Cerebellar nuclear complex (tissue), 1 donor: ENCODE results near the gene PDCD1.
"Not testable (repeated sequence)": the region's sequence is repeated elsewhere in the genome, so short reads cannot be mapped to it uniquely, and the experiment has no call there.

Source experiments
- DNase-seq, 2 experiments: peaks; one replicate each; lab custom pipeline; 2025; lab: John Stamatoyannopoulos, UW

The PDCD1 gene

DNA sequence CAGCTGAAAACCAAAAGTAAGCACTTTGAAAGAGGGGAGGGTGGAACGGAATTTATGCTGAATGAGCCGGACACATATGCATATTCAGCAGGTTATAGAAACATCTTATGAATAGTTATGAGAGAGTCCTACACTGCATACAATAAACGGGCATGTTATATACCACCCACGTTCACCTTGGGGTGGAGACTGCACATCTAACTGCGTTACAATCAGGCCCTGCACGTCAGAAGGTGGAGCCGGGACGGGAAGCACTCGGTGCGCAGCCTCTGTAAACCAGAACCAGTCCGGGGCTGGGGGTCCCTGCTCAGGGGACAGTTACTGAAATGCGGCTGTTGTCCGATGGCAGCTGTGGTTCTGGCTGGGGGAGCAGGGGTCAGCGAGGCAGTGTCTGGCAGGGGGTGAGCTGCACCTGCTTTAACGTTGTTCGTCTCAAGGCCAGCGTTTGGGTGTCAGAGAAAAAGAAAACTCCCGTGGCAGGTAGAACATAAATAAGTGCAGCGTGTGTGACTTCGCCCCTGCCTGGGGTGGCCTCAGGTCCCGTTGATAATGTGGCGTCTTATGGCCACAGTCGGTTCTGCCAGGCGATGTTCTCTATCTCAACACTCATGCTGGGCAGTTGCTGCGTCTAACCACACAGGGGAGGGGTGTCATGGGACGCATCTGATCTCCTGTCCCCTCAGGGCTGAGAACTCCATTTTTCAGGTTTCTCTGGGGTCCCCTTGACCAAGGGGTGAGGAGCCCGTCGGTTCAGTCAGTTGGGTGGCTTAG is 24.8 kb downstream of the PDCD1 start:
- not testable (repeated sequence) for DNase-seq

DNA sequence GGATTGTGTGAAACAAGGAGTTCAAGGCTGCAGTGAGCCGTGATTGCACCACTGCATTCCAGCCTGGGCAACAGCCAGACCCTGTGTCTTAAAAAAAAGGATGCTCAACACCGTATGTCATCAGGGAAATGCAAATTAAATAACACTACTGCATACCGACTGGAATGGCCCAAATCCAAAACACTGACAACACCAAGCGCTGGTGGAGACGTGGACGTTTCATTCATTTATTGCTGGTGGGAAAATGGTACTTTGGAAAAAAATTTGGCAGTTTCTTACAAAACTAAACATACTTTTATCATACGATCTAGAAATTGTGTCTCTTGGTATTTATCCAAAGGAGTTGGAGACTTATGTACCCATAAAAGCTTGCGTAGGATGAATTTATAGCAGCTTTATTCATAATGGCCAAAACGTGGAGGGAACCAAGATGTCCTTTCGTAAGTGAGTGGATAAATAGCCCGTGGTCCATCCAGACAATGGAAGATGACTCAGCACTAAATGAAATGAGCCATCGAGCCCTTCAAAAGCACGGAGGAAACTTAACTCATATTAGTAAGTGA is 25.5 kb downstream of the PDCD1 start:
- DNase-seq: no peak

GRCh38 chr2:241827394-241827793 is 31.3 kb downstream of the PDCD1 start:
- DNase-seq: no peak

DNA sequence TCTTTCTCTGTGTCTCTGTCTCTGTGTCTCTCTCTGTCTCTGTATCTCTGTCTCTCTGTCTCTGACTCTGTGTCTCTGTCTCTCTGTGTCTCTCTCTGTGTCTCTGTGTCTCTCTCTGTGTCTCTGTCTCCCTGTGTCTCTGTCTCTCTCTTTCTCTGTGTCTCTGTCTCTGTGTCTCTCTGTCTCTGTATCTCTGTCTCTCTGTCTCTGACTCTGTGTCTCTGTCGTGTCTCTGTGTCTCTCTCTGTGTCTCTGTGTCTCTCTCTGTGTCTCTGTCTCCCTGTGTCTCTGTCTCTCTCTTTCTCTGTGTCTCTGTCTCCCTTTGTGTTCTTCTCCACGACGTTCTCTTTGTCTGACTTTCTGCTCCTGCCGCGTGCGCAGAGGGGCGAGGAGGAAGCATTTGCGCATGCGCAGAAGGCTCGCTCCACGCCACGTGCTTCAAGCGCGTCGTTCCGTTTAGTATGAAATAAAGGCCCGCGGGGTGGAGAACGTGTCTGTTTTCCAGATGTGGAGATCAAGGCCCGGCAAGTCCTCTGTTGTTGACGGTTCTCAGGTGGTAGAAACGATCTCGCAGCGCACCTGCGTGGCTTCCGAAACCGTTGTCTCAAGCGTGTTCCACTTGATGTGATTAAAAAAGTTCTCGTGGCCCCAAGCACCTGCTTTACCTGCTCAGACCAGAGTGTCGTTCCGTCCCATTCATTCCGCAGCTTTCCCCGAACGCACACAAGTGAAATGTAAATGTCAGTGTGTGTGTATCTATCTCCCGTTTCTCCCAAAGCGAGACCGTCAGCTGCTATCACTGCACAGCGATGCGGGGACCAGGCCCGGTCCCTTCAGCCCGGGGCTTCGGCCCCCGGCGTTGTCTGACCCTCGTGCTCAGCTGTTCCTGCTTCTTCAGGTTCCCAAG is 34.9 kb downstream of the PDCD1 start:
- DNase-seq: not testable (repeated sequence)

DNA sequence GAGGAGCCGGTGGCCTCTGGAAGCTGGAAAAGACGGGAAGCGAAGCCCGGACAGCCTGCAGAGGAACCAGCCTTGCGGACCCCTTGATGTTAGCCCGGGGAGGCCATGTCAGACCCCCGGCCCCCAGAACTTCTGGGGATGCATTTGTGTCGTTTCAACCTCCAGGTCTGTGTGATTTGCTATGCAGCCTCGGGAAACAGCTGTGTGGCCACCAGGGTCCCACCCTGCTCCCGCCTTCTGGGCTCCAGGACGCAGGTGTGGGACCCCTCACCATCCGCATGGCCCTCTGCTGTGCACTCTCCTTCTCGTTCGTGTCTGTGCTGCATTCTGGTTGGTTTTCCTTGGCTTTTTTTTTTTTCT is 36.5 kb downstream of the PDCD1 start:
- DNase-seq: no peak

DNA sequence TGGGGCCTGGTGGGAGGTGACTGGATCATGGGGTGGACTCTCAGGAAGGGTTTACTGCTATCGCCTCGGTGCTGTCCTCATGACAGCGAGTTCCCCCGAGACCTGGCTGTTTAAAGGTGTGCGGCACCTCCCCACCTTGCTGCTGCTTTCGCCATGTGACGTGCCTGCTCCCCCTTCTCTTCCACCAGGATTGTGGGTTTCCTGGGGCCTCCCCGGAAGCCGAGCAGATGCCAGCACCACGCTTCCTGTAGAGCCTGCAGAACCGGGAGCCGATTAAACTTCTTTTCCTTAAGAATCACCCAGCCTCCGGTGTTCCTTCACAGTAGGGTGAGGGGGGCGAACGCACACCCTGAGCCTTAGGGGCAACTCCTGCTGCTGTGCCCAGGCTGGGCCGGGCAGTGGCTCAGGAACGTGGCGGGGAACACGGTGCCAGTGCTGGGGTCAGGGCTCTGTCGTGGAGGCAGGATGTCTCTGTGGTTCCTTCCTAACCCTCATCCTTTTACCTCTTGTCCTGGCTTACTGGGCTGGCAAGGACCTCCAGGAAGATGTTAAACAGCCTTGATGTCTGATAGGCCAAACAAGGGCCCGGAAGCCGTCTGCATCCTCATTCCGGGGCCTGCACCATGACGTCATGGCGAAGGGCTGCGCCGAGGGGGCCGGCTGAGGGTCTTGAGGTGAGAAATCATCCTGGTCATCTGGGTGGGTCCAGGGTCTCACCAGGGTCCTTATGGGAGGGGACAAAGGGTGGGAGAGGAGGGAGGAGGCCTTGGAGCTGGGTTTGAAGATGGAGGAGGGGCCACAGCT is 37.0 kb downstream of the PDCD1 start:
- DNase-seq: no peak

- DNase-seq: no peak
Measured at GRCh38 chr2:241820625-241821384, 37.9 kb downstream of the PDCD1 start.

GRCh38 chr2:241819947-241820624 is 38.6 kb downstream of the PDCD1 start:
- DNase-seq: not testable (repeated sequence)

GRCh38 chr2:241818943-241819270 is 39.8 kb downstream of the PDCD1 start:
- DNase-seq: no peak

GRCh38 chr2:241818229-241818942 is 40.3 kb downstream of the PDCD1 start:
- DNase-seq: no peak

DNA sequence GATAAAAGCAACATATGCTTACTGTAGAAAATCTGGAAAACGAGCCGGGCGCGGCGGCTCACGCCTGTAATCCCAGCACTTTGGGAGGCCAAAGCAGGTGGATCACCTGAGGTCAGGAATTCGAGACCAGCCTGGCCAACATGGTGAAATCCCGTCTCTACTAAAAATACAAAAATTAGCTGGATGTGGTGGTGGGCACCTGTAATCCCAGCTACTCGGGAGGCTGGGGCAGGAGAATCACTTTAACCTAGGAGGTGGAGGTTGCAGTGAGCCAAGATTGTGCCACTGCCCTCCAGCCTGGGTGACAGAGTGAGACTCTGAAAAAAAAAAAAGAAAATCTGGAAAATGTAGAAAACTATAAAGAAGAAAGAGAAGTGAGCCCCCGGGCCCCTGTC is 40.9 kb downstream of the PDCD1 start:
- DNase-seq: not testable (repeated sequence)

DNA sequence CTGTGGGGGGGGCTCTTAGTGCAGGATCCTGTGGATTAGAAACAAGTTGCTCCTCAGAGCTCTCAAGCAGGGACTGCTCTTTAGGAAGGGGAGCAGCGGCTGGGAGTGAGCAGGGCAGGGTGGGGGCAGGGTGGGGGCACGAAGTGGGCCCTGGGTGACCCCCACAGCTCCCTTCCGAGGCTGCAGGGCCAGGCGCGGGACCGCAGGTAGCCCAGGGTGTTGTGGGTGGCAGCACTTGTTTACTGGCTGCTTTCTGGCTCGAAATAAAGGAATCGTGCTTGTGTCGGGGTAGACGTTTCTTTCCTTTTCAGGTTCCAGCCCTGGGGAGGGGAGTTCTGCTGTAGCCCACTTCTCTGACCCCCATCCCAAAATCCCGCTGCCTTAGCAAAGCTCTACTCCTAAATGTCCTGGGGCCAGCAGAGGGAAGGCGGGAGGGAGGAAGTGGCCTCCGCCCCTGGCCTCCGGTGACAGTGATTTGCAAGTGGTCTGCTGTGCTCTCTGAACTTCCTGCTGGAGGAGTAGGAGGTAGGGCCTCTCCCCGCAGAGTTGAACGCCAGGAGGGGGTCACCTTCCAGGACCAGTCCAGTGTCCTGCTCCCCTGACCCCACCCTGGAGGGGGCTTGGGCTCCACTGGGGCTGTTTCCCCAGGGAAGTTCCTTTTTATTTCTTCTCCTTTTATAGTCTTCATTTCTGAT is 41.4 kb downstream of the PDCD1 start:
- no peak for DNase-seq

- no peak for DNase-seq
Measured at GRCh38 chr2:241816431-241817121, 42.1 kb downstream of the PDCD1 start.

DNA sequence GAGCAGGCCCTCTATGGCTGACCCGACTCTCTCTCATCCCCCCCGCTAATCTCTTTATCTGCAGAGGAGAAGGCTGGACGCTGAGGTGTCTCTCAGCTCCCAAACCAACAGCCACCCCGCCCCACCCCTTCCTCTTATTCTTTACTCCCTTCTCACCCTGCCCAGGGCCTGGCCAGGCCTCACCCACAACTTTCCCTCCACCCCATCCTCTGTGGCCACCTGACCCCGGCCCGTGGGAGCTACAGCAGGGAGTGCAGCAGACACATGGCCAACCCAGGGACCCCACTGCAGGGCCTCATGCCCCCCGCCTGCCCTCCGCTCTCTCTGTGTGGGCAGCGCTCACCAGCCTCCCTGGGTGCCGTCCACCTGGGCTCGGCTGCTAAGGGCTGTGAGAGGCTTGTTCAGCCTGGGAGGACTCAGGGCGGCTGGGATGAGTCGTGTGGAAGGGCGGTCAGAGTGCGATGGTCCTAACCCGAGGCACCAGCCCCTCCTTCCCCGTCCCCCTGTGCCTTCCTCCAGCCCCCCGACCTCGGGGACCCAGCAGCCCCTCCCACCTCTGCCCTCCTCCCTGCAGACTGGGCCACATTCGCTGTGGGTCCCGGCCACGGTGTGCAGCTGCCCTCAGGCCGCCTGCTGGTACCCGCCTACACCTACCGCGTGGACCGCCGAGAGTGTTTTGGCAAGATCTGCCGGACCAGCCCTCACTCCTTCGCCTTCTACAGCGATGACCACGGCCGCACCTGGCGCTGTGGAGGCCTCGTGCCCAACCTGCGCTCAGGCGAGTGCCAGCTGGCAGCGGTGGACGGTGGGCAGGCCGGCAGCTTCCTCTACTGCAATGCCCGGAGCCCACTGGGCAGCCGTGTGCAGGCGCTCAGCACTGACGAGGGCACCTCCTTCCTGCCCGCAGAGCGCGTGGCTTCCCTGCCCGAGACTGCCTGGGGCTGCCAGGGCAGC is 42.9 kb downstream of the PDCD1 start:
- no peak for DNase-seq

DNA sequence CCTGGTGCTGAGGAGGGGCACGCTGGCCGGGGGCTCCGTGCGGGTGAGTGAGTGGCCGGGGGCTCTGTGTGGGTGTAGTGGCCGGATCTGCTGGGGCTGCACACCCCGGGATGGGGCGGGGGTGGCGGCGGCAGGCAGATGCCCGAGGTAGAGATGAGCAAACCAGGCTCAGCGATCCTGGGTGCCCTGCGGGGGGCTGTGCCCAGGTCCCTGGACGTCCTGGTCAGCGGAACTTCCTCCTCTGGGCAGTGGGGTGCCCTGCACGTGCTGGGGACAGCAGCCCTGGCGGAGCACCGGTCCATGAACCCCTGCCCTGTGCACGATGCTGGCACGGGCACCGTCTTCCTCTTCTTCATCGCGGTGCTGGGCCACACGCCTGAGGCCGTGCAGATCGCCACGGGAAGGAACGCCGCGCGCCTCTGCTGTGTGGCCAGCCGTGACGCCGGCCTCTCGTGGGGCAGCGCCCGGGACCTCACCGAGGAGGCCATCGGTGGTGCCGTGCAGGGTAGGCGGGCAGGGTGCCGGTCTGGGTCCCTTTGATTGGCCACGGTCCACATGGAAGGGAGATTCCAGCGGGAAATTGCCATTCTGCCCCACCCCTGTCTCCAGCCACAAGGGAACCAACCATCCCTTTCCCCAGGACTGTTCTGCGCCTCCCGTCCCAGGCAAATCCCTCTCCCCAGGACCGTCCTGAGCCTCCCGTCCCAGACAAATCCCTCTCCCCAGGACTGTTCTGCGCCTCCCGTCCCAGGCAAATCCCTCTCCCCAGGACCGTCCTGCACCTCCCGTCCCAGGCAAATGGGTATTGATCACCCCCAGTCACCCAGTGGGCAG is 43.8 kb downstream of the PDCD1 start:
- DNase-seq: no peak

- no peak for DNase-seq
Measured at GRCh38 chr2:241814393-241814642, 44.4 kb downstream of the PDCD1 start.
